CD8-positive, alpha-beta memory T cell (primary cell): ENCODE data around the gene AQP12B. TPM values are rescaled to one million over a fixed set of nuclear protein-coding genes. Genes with fewer than 3 reads are reported as not detected.
"Not testable (repeated sequence)": the region's sequence is repeated elsewhere in the genome, so short reads cannot be mapped to it uniquely, and the experiment has no call there.

ENCODE experiments used
- CTCF ChIA-PET: fragments of 350-600 bp; sonication (Branson Sonifier 250); formaldehyde crosslinking; loops from one replicate; lab custom pipeline; 2021; ENCODE audit warnings: antibody characterized with exemption; lab: Charles Lee
- POLR2A ChIA-PET: fragments of 350-600 bp; sonication (Branson Sonifier 250); formaldehyde crosslinking; loops from one replicate; lab custom pipeline; 2021; ENCODE audit warnings: antibody characterized with exemption; lab: Charles Lee
- DNase-seq, 5 donors: peaks; one replicate each; pipeline versions ENCODE4 v3.0.0 to v3.0.0-alpha.2; 2020 to 2022; ENCODE audit warnings: mixed read lengths in 1 of 5
- H3K27ac ChIP-seq: one replicate; pipeline ENCODE4 v1.7.0; 2013; ENCODE audit warnings: low read depth, mild to moderate bottlenecking, low read length, moderate library complexity
- H3K27me3 ChIP-seq: 2 replicates; pipeline ENCODE4 v1.7.0; 2013; ENCODE audit warnings: low read length, mild to moderate bottlenecking; ENCODE audit not compliant: insufficient read depth, poor library complexity, severe bottlenecking
- H3K36me3 ChIP-seq: 2 replicates; pipeline ENCODE4 v1.7.0; 2013; ENCODE audit warnings: mild to moderate bottlenecking, low read length, moderate library complexity; ENCODE audit not compliant: insufficient read depth
- H3K4me1 ChIP-seq: 2 replicates; pipeline ENCODE4 v1.7.0; 2013; ENCODE audit warnings: mild to moderate bottlenecking, low read length, moderate library complexity; ENCODE audit not compliant: insufficient read depth
- H3K4me3 ChIP-seq: 2 replicates; pipeline ENCODE4 v1.7.0; 2013; ENCODE audit warnings: mild to moderate bottlenecking, low read length
- H3K9me3 ChIP-seq: 2 replicates; pipeline ENCODE4 v1.7.0; 2013; ENCODE audit warnings: mild to moderate bottlenecking, low read length
- H3K27ac Mint-ChIP-seq, 8 donors: one replicate each; pipeline ENCODE4 v1.8.0; 2020 to 2021; ENCODE audit warnings: mixed read lengths in 8 of 8, mild to moderate bottlenecking in 6 of 8, inconsistent platforms in 3 of 8, moderate library complexity in 3 of 8
- H3K27me3 Mint-ChIP-seq, 2 donors: one replicate each; pipeline ENCODE4 v1.8.0; 2020 to 2021; ENCODE audit warnings: mixed read lengths in 2 of 2, mild to moderate bottlenecking in 1 of 2, moderate library complexity in 1 of 2
- H3K36me3 Mint-ChIP-seq, 3 donors: one replicate each; pipeline ENCODE4 v1.8.0; 2020 to 2021; ENCODE audit warnings: mixed read lengths in 3 of 3, inconsistent platforms in 1 of 3, mild to moderate bottlenecking in 1 of 3
- H3K4me1 Mint-ChIP-seq, 3 donors: one replicate each; pipeline ENCODE4 v1.8.0; 2020 to 2021; ENCODE audit warnings: mixed read lengths in 3 of 3, inconsistent platforms in 1 of 3, mild to moderate bottlenecking in 1 of 3
- H3K4me3 Mint-ChIP-seq, 7 donors: one replicate each; pipeline ENCODE4 v1.8.0; 2020 to 2021; ENCODE audit warnings: mixed read lengths in 7 of 7, mild to moderate bottlenecking in 6 of 7, moderate library complexity in 4 of 7, inconsistent platforms in 2 of 7
- H3K9me3 Mint-ChIP-seq, 5 donors: one replicate each; pipeline ENCODE4 v1.8.0; 2020 to 2022; ENCODE audit warnings: mixed read lengths in 5 of 5, mild to moderate bottlenecking in 3 of 5, moderate library complexity in 2 of 5, inconsistent platforms in 1 of 5
- polyA plus RNA-seq: library from polyadenylated mRNA; unstranded; fragments of 300-500 nt; fragmentation: Illumina TruSeq; gene quantifications from one replicate; pipeline ENCODE4 v1.2.3, GENCODE V29; 2021
- total RNA-seq, 2 experiments: library from RNA; stranded (reverse); gene quantifications; one replicate each; pipeline ENCODE4 v1.2.3, GENCODE V29; 2021

The AQP12B gene
- total and polyA plus RNA-seq, 3 experiments from 2014 or later: not detected

DNA sequence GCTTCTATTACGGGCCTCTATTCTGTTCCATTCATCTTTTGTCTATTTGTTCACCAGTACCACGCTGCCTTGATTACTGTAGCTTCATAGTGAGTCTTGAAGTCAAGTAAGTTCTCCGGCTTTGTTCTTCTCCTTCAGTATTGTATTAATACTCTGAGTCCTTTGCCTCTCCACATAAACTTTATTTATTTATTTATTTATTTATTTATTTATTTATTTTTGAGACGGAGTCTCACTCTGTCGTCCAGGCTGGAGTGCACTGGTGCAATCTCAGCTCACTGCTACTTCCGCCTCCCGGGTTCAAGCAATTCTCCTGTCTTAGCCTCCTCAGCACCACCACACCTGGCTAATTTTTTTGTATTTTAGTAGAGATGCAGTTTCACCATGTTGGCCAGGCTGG is 22.8 kb downstream of the AQP12B start:
- H3K36me3 ChIP-seq, H3K9me3 ChIP-seq, H3K36me3 Mint-ChIP-seq, H3K4me3 ChIP-seq, H3K27ac ChIP-seq, H3K27ac Mint-ChIP-seq, H3K27me3 ChIP-seq, POLR2A ChIA-PET, CTCF ChIA-PET, DNase-seq, H3K4me3 Mint-ChIP-seq, H3K9me3 Mint-ChIP-seq, H3K4me1 ChIP-seq: not testable (repeated sequence)
- peaks cover 12 to 17% (median 13%) of the 10 kb centered on the region in 3 donors for H3K4me1 Mint-ChIP-seq
- peaks cover 10 to 31% of the 10 kb centered on the region in 2 donors for H3K27me3 Mint-ChIP-seq

GRCh38 chr2:240655931-240656886 is 26.5 kb downstream of the AQP12B start:
- peaks cover 12 to 21% of the 10 kb centered on the region in 2 donors for H3K27me3 Mint-ChIP-seq
- H3K36me3 Mint-ChIP-seq: no peaks in the 10 kb centered on the region
- Histone ChIP-seq H3K27ac (no peak overlapping the region), H3K4me3 (no peak overlapping the region), H3K36me3 (no peaks in the 10 kb centered on the region), H3K4me1 (no peaks in the 10 kb centered on the region), H3K27me3 (peaks cover 3% of the 10 kb centered on the region), H3K9me3 (no peaks in the 10 kb centered on the region)
- H3K27ac Mint-ChIP-seq: peak overlapping the region in 4 of 8 donors; percentile 33 to 54 (median 38)
- ChIA-PET CTCF (no interaction called here), POLR2A (no interaction called here)
- H3K4me1 Mint-ChIP-seq: peaks cover 15 to 22% (median 17%) of the 10 kb centered on the region in 3 donors
- peak in 1 of 5 donors; percentile 19 for DNase-seq
- peaks cover 0 to 3% (median 0%) of the 10 kb centered on the region in 5 donors for H3K9me3 Mint-ChIP-seq
- H3K4me3 Mint-ChIP-seq: peak overlapping the region in 2 of 7 donors; percentile 28 to 38

DNA sequence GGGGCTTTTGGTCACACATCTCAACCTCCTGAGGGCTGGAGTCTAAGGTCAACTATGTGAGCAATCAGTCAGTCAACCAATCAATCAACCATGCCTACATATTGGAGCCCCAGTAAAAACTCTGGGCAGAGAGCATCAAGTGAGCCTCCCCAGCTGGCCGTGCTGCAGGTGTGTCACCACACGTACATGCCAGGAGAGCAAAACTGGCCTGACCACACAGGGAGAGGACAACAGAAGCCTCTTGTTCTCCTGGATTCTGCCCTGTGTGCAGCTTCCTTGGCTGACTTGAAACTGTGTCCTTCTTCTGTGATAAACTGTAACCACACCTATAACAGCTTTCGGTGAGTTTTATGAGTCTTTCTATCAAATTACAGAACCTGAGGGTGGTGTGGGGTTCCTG is 31.5 kb downstream of the AQP12B start:
- ChIA-PET CTCF (no interaction called here), POLR2A (no interaction called here)
- no peak overlapping the region for H3K4me3 ChIP-seq
- no peak overlapping the region for H3K27ac ChIP-seq
- H3K36me3 ChIP-seq: no peaks in the 10 kb centered on the region
- DNase-seq: no peak
- Mint-ChIP-seq H3K36me3 (no peaks in the 10 kb centered on the region), H3K4me3 (no peak overlapping the region), H3K27me3 (peaks cover 13 to 40% of the 10 kb centered on the region in 2 donors), H3K27ac (peak overlapping the region in 2 of 8 donors; percentile 5 to 63), H3K9me3 (no peaks in the 10 kb centered on the region), H3K4me1 (peaks cover 13 to 20% (median 14%) of the 10 kb centered on the region in 3 donors)
- H3K9me3 ChIP-seq: no peaks in the 10 kb centered on the region
- H3K4me1 ChIP-seq: no peaks in the 10 kb centered on the region
- peaks cover 3% of the 10 kb centered on the region for H3K27me3 ChIP-seq

DNA sequence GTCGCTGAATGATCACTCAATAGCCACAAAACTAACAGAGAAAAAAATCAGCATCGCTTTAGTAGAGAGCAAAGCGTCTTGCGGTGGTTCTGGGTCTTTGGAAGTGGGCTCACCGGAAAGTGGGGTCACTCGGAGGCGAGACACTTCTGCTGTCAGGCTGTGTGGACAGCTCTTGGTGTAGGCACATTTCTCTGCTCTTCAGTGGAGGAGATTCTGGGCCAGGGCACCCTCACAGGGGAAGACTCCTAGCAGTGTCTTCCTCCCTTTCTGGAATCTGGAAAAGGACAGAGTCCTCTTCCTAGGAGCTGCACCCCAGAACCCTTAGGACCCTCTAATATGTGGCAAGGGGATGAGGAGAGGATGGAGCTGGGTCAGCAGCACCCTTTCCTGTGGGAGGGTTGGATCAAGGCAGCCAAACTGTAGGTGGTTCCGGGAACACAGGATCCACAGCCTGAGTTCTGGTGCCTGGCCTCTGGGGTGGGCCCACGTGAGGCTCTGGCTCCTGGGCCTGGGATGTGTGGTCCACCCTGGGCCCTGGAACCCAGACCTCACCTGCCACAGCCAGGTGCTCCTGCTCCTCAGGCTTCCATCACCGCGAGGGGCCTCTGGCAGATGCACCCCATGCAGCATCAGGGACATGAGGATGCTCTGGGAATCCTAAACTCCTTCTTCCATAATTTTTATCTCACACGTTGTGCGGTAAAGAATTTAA is 32.3 kb downstream of the AQP12B start:
- no peaks in the 10 kb centered on the region for H3K9me3 ChIP-seq
- peaks cover 5% of the 10 kb centered on the region for H3K4me1 ChIP-seq
- ChIA-PET CTCF (no interaction called here), POLR2A (no interaction called here)
- H3K9me3 Mint-ChIP-seq: no peaks in the 10 kb centered on the region
- no peaks in the 10 kb centered on the region for H3K36me3 Mint-ChIP-seq
- H3K36me3 ChIP-seq: no peaks in the 10 kb centered on the region
- peaks cover 13 to 45% of the 10 kb centered on the region in 2 donors for H3K27me3 Mint-ChIP-seq
- peak overlapping the region in 3 of 8 donors; percentile 33 to 46 (median 33) for H3K27ac Mint-ChIP-seq
- no peak overlapping the region for H3K4me3 ChIP-seq
- H3K27ac ChIP-seq: no peak overlapping the region
- DNase-seq: no peak
- H3K27me3 ChIP-seq: peaks cover 3% of the 10 kb centered on the region
- peaks cover 9 to 24% (median 18%) of the 10 kb centered on the region in 3 donors for H3K4me1 Mint-ChIP-seq
- H3K4me3 Mint-ChIP-seq: no peak overlapping the region

DNA sequence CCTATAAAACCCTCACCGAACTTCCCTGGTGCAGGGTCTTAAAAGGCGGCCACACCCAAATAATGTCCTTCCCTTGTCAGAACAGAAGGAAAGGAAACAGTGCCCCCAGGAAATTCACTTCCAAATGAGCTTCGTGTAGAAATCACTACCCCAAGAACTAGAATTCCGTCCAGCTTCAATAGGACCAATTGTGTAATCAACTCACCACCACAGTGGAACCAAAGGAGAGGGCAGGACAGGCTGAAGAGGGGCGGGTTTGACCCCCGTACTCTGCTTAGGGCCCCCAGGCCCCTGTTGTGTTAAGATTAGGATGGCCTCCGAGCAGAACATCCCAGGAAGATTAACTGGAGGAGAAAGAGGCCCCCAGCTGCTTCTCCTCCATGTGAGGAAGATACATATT is 33.4 kb downstream of the AQP12B start:
- Histone ChIP-seq H3K36me3 (no peaks in the 10 kb centered on the region), H3K27ac (no peak overlapping the region), H3K27me3 (peaks cover 3% of the 10 kb centered on the region), H3K9me3 (no peaks in the 10 kb centered on the region), H3K4me3 (no peak overlapping the region), H3K4me1 (peaks cover 5% of the 10 kb centered on the region)
- peaks cover 11 to 35% of the 10 kb centered on the region in 2 donors for H3K27me3 Mint-ChIP-seq
- H3K9me3 Mint-ChIP-seq: no peaks in the 10 kb centered on the region
- peak overlapping the region in 4 of 8 donors; percentile 47 to 63 (median 54) for H3K27ac Mint-ChIP-seq
- POLR2A ChIA-PET: no interaction called here
- DNase-seq: no peak
- H3K4me1 Mint-ChIP-seq: peaks cover 0 to 15% (median 9%) of the 10 kb centered on the region in 3 donors
- CTCF ChIA-PET: no interaction called here
- no peaks in the 10 kb centered on the region for H3K36me3 Mint-ChIP-seq
- H3K4me3 Mint-ChIP-seq: no peak overlapping the region

DNA sequence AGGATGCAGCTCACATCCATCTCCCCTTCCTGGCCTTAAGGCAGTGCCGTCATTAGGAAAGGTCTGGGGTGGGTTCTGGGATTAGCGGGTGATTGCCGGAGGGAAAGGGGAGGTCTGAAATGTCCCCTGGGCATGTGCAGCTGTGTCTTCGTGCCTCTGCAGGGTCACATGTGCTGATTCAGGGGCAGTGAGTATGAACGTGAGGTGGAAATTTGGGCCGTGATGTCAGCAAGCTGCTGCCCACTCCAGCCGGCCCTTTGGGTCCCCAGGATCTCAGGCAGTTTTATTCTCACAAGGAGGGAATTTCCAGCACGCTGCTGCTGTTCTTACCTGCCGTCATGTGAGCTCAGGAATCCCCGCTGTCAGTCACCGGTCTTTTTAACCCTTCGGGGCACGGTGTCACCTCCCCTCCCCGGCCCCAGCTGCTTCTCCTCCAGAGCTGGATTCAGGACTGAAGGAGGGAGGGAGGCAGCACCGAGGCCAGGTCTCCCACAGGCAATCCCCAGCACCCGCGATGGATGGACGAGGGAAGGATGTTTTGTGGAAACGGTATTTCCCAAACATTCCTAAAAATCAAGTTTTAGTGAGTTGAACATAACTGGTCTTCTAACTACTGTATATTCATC is 33.9 kb downstream of the AQP12B start:
- no peaks in the 10 kb centered on the region for H3K36me3 ChIP-seq
- no peaks in the 10 kb centered on the region for H3K9me3 ChIP-seq
- no peak overlapping the region for H3K4me3 Mint-ChIP-seq
- H3K27ac Mint-ChIP-seq: peak overlapping the region in 5 of 8 donors; percentile 15 to 81 (median 63)
- CTCF ChIA-PET: no interaction called here
- H3K27me3 ChIP-seq: peaks cover 3% of the 10 kb centered on the region
- no peaks in the 10 kb centered on the region for H3K9me3 Mint-ChIP-seq
- DNase-seq: no peak
- POLR2A ChIA-PET: no interaction called here
- H3K36me3 Mint-ChIP-seq: no peaks in the 10 kb centered on the region
- H3K27me3 Mint-ChIP-seq: peaks cover 12 to 34% of the 10 kb centered on the region in 2 donors
- H3K4me3 ChIP-seq: no peak overlapping the region
- peaks cover 0 to 15% (median 9%) of the 10 kb centered on the region in 3 donors for H3K4me1 Mint-ChIP-seq
- H3K27ac ChIP-seq: no peak overlapping the region
- peaks cover 5% of the 10 kb centered on the region for H3K4me1 ChIP-seq

DNA sequence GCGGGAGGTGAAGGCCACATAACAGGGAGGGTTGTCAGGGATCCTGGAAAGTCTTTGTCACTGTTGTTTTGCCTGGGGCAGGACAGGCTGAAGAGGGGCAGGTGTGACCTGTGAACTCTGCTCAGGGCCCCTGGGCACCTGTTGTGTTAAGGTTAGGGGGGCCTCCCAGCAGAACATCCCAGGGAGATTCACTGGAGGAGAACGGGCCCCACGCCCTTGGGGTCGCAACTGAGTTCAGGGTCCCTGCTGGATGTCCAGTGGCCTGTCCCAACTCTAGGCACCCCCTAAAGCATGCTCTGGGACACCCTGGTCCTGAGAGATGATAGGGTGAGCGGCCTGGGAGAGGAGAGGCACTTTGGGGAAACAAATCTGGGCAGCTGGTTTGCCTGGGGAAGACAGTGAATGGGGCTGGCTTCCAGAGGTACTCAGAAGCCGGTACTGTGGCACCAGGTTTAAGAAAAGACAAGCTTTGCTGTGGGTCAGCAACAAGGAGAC is 34.5 kb downstream of the AQP12B start:
- CTCF ChIA-PET: no interaction called here
- Mint-ChIP-seq H3K9me3 (no peaks in the 10 kb centered on the region), H3K4me1 (peaks cover 0 to 15% (median 9%) of the 10 kb centered on the region in 3 donors), H3K27me3 (peaks cover 12 to 32% of the 10 kb centered on the region in 2 donors), H3K36me3 (no peaks in the 10 kb centered on the region), H3K27ac (peak overlapping the region in 6 of 8 donors; percentile 36 to 86 (median 60)), H3K4me3 (peak overlapping the region in 1 of 7 donors; percentile 18)
- Histone ChIP-seq H3K4me1 (peaks cover 5% of the 10 kb centered on the region), H3K36me3 (no peaks in the 10 kb centered on the region), H3K4me3 (no peak overlapping the region), H3K27ac (no peak overlapping the region), H3K27me3 (peaks cover 3% of the 10 kb centered on the region), H3K9me3 (no peaks in the 10 kb centered on the region)
- no peak for DNase-seq
- POLR2A ChIA-PET: no interaction called here
